SW 1271 (cell line): Measurements from ENCODE around the gene DNMT3A.

ENCODE experiments used
- DNase-seq, 2 experiments: peaks; one replicate each; lab custom pipeline; 2025; lab: John Stamatoyannopoulos, UW

Gene DNMT3A

GRCh38 chr2:25257931-25258846, 83.5 kb downstream of the DNMT3A start:
- DNase-seq: no peak

DNA sequence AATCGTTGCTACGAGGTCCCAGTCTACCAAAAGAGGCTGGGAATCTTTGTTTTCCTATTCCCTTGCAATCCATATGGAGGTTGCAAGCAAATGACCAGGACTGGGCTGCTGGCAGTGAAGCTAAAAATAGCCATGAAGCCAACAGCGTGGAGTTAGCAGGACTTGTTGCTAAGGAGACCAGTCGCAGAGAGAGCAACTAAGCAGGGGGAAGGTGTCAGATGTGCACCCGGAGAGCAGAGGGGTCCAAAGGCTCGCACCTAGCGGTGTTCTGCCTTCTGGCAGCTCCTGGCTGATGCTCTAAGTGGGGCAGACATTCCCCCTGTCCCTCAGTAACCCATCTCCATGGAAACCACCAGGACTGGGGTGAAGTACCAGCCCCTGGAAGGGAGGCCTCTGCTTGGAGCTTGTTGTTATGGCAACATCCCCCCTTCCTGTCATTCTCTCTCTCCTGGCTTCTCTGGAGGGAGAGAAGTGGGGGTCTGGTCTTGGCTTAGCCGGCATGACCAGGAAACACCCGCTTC, 84.6 kb downstream of the DNMT3A start:
- no peak for DNase-seq

- no peak for DNase-seq
Measured at GRCh38 chr2:25256488-25256875, 85.2 kb downstream of the DNMT3A start.

DNA sequence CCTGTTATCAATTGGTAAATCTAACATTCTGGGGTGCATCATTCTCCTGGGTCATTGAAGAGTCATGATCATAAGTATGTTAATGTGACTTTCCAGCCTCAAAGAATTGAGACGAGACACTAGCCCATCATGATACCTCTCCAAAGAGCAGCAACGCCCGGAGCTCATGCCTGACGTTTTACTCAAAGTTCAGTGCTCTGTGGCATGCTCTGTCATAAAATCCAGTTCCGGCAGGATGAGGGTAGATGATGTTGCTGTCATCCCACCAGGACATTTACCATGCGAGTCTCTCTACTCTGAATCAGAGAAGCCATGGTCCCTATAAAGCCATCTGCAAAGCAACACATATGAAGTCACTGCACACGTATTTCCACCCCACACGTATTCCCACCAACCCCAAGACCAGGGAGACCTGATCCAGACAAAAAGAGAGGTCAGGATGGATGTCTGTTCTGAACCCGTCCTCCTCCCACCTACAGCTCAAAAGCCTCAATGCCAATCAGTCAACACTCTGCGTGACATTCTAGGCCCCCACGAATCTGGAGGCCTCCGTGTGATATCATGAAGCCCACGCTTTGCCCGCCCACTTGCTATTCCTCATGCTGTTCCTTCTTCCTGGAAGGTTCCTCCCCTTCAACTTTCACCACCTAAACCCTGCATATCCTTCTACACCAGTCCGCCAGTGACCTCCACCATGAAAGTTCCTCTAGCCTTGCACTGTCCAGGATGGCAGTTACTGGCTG, 85.8 kb downstream of the DNMT3A start:
- no peak for DNase-seq

- DNase-seq: no peak
Measured at GRCh38 chr2:25254961-25255360, 86.8 kb downstream of the DNMT3A start.

GRCh38 chr2:25253153-25253626, 88.5 kb downstream of the DNMT3A start:
- no peak for DNase-seq

GRCh38 chr2:25252291-25253152, 89.2 kb downstream of the DNMT3A start:
- peak in 1 of 2 experiments; percentile 33 for DNase-seq

DNA sequence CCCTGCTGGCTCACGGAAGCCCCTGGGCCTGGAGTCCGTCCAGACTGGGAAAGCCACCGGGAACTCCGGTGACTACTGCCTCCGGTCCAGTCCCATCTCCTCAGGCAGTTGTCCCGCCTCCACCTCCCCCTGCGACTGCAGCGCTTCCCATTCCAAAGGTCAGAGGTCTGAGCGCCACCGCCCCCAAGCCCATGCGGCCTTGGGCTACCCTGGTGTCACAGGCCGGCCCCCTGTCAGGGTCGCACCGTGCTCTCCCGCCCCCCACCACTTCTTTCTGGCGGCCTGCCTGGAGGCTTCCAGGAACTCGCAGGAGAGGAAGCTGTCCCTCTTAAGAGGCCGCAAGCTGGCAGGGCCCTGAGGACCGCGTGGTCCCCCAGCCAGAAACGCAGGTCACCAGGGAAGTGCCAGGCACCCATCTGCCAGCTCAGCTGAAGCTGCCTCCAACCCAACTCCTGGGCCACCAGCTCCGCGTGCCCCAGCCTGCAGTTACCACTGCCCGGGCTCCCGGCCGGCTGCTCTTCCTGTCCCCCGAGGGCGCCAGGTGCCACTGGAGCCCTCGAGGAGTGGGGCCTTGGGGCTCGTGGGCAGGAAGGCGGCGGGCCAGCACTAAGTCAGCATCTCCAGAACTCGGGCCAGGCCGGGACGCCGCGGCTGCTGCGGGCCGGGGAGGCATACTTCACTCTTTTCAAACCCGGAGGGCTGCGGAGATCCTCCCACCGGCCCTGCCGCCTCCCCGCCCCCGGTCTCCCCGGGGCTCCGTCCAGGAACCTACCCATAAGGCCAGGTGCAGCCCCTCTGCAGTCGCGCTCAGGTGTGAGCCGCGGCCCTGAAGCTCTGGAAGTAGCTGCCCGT, 90.1 kb downstream of the DNMT3A start:
- DNase-seq: no peak

DNA sequence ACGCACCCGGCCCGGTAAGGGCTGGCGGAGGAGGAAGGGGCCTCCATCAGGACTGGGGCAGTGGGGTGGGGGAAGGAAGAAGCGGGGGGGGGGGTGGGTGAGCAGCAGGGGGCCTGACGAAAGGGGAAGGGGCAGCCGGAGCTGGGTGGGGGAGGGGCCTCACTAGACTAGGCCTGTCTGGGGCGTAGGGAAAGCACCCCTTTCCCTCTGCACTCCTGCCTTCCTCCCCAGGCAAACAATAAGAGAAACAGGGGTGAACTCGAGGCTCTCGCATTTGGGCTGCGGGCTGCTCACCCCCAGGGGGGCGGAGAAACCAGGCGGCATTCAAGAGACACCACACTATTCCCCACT, 90.7 kb downstream of the DNMT3A start:
- no peak for DNase-seq

DNA sequence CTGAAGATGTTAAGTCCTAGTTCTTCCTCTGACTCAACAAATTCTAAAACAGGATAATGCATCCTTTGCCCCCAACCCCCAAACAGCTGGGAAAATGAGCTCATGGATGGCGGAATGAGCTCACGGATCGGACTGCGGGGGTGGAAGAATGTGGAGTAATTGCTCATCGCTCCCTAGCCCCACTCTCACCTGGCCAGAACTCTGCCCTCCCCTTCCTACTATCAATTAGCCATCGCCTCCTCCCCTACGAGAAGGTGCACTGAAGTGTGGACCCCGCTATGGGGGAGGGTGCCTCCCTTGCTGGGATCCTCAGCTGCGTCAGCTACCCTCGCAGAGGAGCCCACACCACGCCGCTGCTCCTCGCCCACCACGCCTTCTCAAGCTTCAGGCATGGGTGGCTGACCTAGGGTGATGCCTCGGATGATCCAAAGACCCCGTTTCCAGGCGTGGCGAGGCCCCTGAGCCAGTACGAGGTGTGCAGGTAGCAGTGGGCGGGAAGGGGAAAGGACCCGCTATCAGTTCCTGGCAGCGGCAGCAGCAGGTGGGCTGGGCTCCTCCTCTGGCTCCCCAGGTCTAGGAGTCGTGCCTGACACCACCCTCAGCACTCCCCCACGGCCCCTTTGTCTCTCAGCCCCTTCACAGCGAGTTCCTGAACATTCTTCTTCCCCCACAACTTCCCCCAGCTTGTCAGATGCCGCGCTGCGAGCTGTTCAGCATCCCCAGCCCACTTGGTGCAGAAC, 91.2 kb downstream of the DNMT3A start:
- no peak for DNase-seq

- DNase-seq: no peak
Measured at GRCh38 chr2:25249785-25250184, 91.9 kb downstream of the DNMT3A start.

DNA sequence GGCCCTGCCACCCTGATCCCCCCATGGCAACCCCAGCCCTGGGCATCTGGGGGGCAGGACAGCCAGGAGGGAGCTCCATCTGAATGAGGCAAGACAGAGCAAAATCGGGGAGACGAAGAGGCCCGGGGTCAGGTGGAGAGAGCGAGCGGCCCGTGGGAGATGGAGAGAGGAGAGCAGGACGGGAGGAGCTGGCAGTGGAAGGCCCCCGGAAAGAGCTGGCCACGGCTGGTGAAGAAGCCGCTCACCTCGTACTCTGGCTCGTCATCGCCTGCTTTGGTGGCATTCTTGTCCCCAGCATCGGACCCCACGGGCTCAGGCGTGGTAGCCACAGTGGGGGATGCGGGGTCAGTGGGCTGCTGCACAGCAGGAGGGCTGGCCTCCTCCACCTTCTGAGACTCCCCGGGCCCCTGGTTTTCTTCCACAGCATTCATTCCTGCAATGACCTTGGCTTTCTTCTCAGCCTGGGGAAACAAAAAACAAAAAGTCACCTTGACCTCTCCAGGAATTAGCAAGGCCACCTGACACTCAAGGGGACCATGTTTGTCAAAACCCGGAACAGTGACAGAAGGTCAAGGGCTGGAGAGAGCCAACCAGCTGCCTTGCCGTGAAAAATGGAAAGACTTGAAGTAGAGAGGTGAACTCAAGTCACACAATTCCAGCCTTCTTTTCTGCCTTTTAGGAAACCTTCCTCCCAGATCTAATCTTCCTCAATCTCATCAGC, 93.8 kb downstream of the DNMT3A start:
- no peak for DNase-seq

DNA sequence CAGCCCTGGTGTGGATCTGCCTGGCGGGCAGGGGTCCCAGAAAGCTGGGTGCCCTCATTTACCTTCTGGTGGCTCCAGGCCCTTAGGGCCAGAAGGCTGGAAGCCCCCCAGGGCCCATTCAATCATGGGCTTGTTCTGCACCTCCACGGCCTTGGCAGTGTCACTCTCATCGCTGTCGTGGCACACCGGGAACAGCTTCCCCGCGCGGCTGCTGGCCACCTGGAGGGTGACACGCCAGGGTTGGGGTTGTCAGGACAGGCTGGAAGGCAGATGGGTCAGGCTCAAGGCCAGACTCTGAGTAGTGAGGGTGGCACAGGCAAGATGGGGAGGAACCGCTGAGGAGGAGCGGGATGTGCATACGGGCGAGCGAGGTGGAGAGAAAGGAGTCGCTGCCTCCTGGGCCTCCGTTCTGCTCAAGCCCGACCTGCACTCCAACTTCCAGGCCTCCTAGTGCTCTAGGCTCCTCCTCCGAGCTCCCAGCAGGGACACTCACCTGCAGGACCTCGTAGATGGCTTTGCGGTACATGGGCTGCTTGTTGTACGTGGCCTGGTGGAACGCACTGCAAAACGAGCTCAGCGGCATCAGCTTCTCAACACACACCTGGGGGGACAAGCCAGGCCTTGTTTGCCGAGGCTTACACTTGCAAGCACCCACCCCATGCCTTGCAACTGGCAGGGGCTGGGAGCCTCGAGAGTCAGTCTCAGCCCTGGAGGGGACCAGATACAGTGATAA, 95.0 kb downstream of the DNMT3A start:
- no peak for DNase-seq

GRCh38 chr2:25246001-25246400, 95.7 kb downstream of the DNMT3A start:
- DNase-seq: no peak

- DNase-seq: no peak
Measured at GRCh38 chr2:25245141-25245540, 96.6 kb downstream of the DNMT3A start.

GRCh38 chr2:25243995-25244394, 97.7 kb downstream of the DNMT3A start:
- DNase-seq: no peak

GRCh38 chr2:25241452-25241851, 100.3 kb downstream of the DNMT3A start:
- no peak for DNase-seq

GRCh38 chr2:25240636-25241035, 101.1 kb downstream of the DNMT3A start:
- no peak for DNase-seq

- DNase-seq: no peak
Measured at GRCh38 chr2:25238920-25239319, 102.8 kb downstream of the DNMT3A start.
